ENCODE measurements around the gene SMIM8.
"Not testable (repeated sequence)": the region's sequence is repeated elsewhere in the genome, so short reads cannot be mapped to it uniquely, and the experiment has no call there.

Gene SMIM8

GRCh38 chr6:87322304-87323212 is at the start of gene SMIM8:
TSS of gene SMIM8 (plus strand) at chr6:87322588. CDS start at chr6:87337032, 14,444 bp downstream.
- peak; percentile 80 to 84 for DNase-seq

GRCh38 chr6:87274660-87275274 is 47.6 kb upstream of the SMIM8 start:
- no peak for DNase-seq

- DNase-seq, result no peak
Observed at GRCh38 chr6:87276624-87277023, 45.8 kb upstream of the SMIM8 start.

GRCh38 chr6:87277123-87277522 is 45.3 kb upstream of the SMIM8 start:
- DNase-seq, result peak; percentile 20 to 31

- no peak for DNase-seq
Observed at GRCh38 chr6:87279196-87279595, 43.2 kb upstream of the SMIM8 start.

GRCh38 chr6:87281426-87281825 is 41.0 kb upstream of the SMIM8 start:
- no peak for DNase-seq

- DNase-seq, result no peak
Observed at GRCh38 chr6:87282743-87283142, 39.6 kb upstream of the SMIM8 start.

- no peak for DNase-seq
Observed at GRCh38 chr6:87283461-87283860, 38.9 kb upstream of the SMIM8 start.

GRCh38 chr6:87287251-87287650 is 35.1 kb upstream of the SMIM8 start:
- no peak for DNase-seq

GRCh38 chr6:87289571-87289970 is 32.8 kb upstream of the SMIM8 start:
- no peak for DNase-seq

- peak; percentile 49 to 86 for DNase-seq
Observed at GRCh38 chr6:87291883-87292282, 30.5 kb upstream of the SMIM8 start.

- DNase-seq, result no peak
Observed at GRCh38 chr6:87293526-87293925, 28.9 kb upstream of the SMIM8 start.

DNA sequence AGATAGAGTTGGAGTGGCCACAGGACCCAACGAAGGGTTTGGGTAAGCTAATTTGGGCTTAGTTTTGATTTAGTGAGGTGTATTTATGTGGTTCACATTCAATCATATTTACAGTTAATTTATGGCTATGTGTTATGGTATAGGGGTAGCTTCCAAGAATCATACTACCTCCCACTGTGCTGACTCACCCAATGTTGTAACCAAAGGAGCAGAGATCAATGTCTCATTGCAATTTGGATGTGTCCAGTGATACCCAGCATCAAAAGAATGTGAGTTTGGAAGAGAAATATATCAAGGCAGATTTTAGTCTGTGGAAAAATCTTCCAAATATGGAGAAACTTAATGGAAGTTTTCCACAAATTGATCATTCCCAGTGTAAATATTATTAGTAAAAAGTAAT is 25.3 kb upstream of the SMIM8 start:
- no peak for DNase-seq

DNA sequence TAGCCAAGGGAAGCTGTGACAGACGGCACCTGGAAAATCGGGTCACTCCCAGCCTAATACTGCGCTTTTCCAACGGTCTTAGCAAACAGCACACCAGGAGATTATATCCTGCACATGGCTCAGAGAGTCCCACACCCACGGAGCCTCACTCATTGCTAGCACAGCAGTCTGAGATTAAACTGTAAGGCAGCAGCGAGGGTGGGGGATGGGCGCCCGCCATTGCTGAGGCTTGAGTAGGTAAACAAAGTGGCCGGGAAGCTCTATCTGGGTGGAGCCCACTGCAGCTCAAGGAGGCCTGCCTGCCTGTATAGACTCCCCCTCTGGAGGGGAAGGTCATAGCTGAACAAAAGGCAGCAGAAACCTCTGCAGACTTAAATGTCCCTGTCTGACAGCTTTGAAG is 21.1 kb upstream of the SMIM8 start:
- DNase-seq, result not testable (repeated sequence)

- DNase-seq, result no peak
Observed at GRCh38 chr6:87308970-87309369, 13.4 kb upstream of the SMIM8 start.

DNA sequence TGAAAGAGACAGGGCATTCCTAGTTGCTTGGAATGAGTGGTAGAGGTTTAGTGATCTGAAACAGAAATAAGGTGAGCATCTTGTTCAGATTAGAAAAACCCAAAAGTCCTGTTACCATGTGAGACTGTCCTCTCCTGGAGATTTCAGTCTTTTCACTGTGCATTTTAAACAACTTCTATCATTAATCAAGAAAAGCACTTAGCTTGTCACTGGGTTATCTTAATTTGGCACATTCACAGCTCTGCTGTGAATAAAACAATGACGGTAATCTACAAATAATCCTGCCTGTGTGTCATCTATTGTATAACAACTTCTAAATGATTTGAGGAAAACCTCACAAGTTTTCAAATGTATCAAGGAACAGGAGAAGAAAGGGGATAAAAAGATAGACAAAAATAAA is 9.5 kb upstream of the SMIM8 start:
- no peak for DNase-seq

DNA sequence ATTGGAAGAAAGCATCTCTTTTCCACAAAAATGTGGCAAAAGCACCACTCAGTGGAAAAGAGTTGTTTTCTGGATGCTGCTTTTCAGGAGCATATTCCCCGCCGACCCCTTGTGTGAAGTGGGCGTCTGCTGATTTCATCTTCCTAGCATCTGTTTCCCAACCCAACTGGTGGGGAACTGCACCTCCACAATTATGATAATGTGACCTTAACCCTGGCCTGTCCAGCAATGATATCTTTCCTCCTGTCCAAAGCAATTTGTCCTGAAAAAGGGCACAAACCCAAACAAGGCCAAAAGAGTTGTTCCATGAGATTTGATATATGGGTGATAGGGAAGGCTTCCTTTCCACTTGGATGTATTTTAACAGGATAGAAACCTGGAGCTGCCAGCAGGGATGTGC is 7.3 kb upstream of the SMIM8 start:
- DNase-seq, result no peak

DNA sequence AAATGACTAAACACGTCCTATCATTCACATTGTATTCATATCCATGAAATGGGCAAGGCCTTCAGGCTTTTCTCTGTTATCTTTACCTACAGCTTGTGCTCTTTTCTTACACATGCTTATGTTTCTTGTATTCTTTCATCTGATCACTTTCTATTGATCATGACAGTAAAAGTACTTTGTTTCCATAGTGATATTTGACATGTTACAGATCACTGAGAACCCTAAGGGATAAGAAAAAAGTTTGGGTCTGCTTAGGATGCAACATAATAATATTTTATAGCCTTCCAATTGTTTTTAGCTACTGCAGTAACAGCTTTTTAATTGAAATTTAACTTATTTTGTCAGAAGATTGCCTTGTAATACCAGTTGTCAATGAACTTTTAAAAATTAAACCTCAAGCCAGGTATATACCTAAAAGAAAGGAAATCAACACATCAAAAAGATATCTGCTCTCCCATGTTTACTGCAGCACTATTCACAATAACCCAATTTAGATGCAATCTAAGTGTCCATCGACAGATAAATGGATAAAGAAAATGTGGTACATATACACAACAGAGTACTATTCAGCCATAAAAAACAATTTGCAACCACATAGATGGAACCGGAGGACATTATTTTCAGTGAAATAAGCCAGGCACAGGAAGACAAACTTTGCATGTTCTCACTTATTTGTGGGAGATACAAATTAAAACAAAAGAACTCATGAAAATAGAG is 3.0 kb upstream of the SMIM8 start:
- no peak for DNase-seq

DNA sequence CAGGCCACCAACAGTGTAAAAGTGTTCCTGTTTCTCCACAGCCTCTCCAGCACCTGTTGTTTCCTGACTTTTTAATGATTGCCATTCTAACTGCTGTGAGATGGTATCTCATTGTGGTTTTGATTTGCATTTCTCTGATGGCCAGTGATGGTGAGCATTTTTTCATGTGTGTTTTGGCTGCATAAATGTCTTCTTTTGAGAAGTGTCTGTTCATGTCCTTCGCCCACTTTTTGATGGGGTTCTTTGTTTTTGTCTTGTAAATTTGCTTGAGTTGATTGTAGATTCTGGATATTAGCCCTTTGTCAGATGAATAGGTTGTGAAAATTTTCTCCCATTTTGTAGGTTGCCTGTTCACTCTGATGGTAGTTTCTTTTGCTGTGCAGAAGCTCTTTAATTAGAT is 1.5 kb downstream of the SMIM8 start:
- DNase-seq, result not testable (repeated sequence)

DNA sequence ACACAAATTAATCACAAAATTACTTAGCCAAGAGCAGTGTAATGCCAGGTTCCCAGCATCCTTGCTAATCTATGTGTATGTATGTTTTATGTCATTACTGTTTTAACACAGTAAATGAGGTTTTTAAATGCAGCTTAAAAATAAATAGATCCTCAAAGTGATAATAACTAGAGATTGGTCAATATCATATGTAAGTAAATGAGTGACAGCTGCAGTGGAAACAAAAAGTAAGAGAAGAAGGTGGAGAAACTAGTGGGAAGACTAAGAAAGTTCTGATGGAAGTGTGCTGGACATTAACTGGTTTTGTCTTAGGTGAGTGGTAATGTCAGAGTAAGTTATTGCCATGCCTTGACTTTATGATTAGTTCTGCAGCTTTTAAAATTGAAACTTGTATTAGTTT is 8.6 kb downstream of the SMIM8 start:
- DNase-seq, result no peak

DNA sequence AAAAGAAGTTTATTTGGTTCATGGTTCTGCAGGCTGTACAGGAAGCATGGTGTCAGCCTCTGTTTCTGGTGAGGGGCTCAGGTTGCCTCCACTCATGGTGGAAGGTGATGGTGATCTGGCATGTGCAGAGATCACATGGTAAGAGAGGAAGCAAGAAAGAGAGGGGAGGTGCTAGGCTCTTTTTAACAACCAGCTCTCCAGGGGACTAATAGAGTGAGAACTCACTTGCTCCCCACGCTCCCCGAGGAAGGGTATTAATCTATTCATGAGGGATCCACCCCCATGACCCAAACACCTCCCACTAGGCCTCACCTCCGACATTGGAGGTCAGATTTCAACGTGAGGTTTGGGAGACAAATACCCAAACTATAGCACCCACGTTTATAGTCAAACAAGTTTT is 10.6 kb downstream of the SMIM8 start:
- DNase-seq, result no peak

- peak in 1 of 2 experiments; percentile 6 for DNase-seq
Observed at GRCh38 chr6:87333591-87334181, 11.3 kb downstream of the SMIM8 start.

GRCh38 chr6:87334683-87335082 is 12.3 kb downstream of the SMIM8 start:
- DNase-seq, result no peak
